ENCODE data around the gene NDUFB8. TPM values are rescaled to one million over a fixed set of nuclear protein-coding genes. Genes with fewer than 3 reads are reported as not detected.
A peak's percentile ranks its signal among the peaks of the same experiment; 100 is the strongest.

The NDUFB8 gene
- total RNA-seq (193 and 202 TPM in 2 replicates), polyA plus RNA-seq (516 and 526 TPM in 2 replicates), polyA minus RNA-seq (170 and 194 TPM in 2 replicates), Bru-seq, nascent RNA (percentile 88 among the genes with signal in this experiment), BruChase-seq, experiment 1, labeled RNA remaining after a 6-hour chase (percentile 97 among the genes with signal in this experiment), BruChase-seq, experiment 2, labeled RNA remaining after a 2-hour chase (percentile 95 among the genes with signal in this experiment)
- 320 and 328 TPM in 2 replicates for polyA plus RNA-seq (2011; cell fraction: cytosol; rRNA removed)
- polyA plus RNA-seq (2011; cell fraction: nucleus; rRNA removed), result 118 and 126 TPM in 2 replicates
- 264 and 270 TPM in 2 replicates for polyA plus RNA-seq (2012)
- 83.7 TPM for polyA minus RNA-seq (2011; cell fraction: cytosol; rRNA and poly(A)+ RNA removed)
- 51.3 and 51.4 TPM in 2 replicates for polyA minus RNA-seq (2011; cell fraction: nucleus; rRNA and poly(A)+ RNA removed)
- long read RNA-seq, transcript NDUFB8-201 (5 exons, 671 nt), result major isoform, 819 of 894 reads
- long read RNA-seq, transcript NDUFB8-203 (5 exons, 713 nt), result minor isoform, 19 of 894 reads
- long read RNA-seq, transcript NDUFB8-205 (4 exons, 829 nt), result minor isoform, 9 of 894 reads
- long read RNA-seq, partial matches to known transcripts, result 29 of 894 reads
- long read RNA-seq, other reads (novel, unspliced or antisense), result 12 of 894 reads

DNA sequence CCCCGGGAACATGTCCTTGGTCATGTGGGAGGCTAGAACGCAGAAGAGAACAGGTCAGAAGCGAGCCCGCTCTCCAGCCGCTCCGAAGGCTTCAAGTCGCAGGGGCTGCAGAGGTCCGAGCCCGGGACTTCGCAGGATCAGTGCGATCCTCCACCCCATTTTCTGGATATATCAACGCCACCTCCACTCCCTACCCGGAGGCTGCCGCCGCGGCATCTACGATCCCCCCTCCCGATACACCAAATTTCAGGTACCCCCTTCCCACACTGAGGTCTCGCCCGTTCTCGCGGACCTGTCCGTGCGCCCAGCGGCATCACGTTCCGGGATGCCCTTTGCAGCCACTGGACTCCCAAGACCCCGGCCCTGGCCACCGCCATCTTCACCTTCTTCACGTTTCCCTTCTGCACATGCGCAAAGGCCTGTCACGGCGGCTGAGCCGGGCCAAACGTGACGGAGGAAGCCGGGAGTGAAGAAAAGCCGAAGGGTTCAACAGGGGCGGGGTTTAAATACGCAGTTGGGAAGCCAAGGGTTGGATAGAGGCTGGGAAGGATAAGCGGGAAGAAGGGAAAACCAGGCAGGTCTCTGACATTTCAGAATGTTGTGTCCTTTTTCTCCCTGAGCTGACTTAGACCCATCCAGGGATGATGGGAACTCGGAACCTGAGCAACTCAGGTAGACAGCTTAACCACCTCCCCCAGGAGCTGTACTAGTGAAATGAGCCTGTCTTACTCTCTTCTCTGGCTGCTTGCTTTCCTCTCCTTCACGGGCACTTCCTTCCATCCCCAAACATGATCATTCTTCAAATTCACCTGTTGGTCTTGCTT lies at the start of gene NDUFB8:
TSS of gene NDUFB8 (minus strand) at position 397 of the 824 bp plus-strand sequence. CDS start at position 377, 20 bp downstream.
- peak within 1 kb of the TSS; percentile 98 for H3K4me2 ChIP-seq (ENCODE audit: insufficient read depth, low read length)
- H3K79me2 ChIP-seq (ENCODE audit: control insufficient read depth, insufficient read depth, low read length), result peaks cover 21% of the 10 kb centered on the region
- dilution Hi-C loops (cut with MboI; ENCODE audit: extremely low pct_ligation_motif_present, low sequenced_read_pairs), result no loop called here
- intact Hi-C loops (cut with micrococcal nuclease), result loop anchor here (1.0 kb wide), 1 partner anchor 9 kb away; no protein-coding TSS in a partner anchor
- no TSS peak for BruUV-seq (replicated peaks)
- FAIRE-seq, result peak; percentile 90
- H3K9me3 ChIP-seq (replicated peaks; ENCODE audit: control insufficient read depth, insufficient read depth, low read length), result no peaks in the 10 kb centered on the region
- peak within 1 kb of the TSS; percentile 99 for H2AFZ ChIP-seq (ENCODE audit: low read depth, low read length)
- DNase-seq (ENCODE audit: low read depth, low spot score), result peak; percentile 87
- H4K20me1 ChIP-seq (replicated peaks; ENCODE audit: control insufficient read depth, extremely low read depth, insufficient read depth, low read length), result no peaks in the 10 kb centered on the region
- H3K36me3 ChIP-seq (ENCODE audit: control insufficient read depth in 2 of 2, extremely low read depth in 1 of 2, insufficient read depth in 2 of 2, low read length in 2 of 2), result peaks cover 11% of the 10 kb centered on the region in 2 experiments
- H3K27ac ChIP-seq (ENCODE audit: insufficient read depth, low read depth, low read length), result peak within 1 kb of the TSS; percentile 49
- ChIA-PET CTCF (interaction anchor here (1.0 to 3.2 kb wide), 4 partner anchors 9 to 348 kb away, joined by 3 to 28 read pairs (median 6); partner anchors contain the start of gene SEC31B), POLR2A (no interaction called here)
- peak within 1 kb of the TSS; percentile 93 for H3K9ac ChIP-seq (replicated peaks; ENCODE audit: extremely low read depth, insufficient read depth, low read length)
- peaks cover 14% of the 10 kb centered on the region for H3K4me1 ChIP-seq (ENCODE audit: control insufficient read depth, extremely low read depth, insufficient read depth, low read length)
- TF ChIP-seq, protein P1, sequence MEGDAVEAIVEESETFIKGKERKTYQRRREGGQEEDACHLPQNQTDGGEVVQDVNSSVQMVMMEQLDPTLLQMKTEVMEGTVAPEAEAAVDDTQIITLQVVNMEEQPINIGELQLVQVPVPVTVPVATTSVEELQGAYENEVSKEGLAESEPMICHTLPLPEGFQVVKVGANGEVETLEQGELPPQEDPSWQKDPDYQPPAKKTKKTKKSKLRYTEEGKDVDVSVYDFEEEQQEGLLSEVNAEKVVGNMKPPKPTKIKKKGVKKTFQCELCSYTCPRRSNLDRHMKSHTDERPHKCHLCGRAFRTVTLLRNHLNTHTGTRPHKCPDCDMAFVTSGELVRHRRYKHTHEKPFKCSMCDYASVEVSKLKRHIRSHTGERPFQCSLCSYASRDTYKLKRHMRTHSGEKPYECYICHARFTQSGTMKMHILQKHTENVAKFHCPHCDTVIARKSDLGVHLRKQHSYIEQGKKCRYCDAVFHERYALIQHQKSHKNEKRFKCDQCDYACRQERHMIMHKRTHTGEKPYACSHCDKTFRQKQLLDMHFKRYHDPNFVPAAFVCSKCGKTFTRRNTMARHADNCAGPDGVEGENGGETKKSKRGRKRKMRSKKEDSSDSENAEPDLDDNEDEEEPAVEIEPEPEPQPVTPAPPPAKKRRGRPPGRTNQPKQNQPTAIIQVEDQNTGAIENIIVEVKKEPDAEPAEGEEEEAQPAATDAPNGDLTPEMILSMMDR (IDR thresholded peaks at IDR 0.05; ENCODE audit: extremely low read depth in 1 of 2, insufficient read depth in 1 of 2, low read depth in 1 of 2, low read length in 2 of 2), result no peak
- TF ChIP-seq POLR2AphosphoS5 (IDR thresholded peaks at IDR 0.05; ENCODE audit: insufficient read depth, low read depth, low read length) (peak; percentile 75), POLR2A (IDR thresholded peaks at IDR 0.05; ENCODE audit: low read depth, low read length) (peak; percentile 86)
- no peaks in the 10 kb centered on the region for H3K27me3 ChIP-seq (ENCODE audit: control insufficient read depth in 2 of 2, insufficient read depth in 2 of 2, low read length in 2 of 2)
- H3K9me1 ChIP-seq (replicated peaks; ENCODE audit: control insufficient read depth, extremely low read depth, insufficient read depth, low read length), result no peaks in the 10 kb centered on the region
- H3K4me3 ChIP-seq (replicated peaks in 1 of 3; ENCODE audit: insufficient read depth in 1 of 3, low read depth in 1 of 3, low read length in 3 of 3), result peak within 1 kb of the TSS; percentile 56 to 81 (median 78)
